Caki2 (cell line): ENCODE data around the gene OR10A4. TPM values are rescaled to one million over a fixed set of nuclear protein-coding genes. Genes with fewer than 3 reads are reported as not detected.
"Not testable (repeated sequence)": the region's sequence is repeated elsewhere in the genome, so short reads cannot be mapped to it uniquely, and the experiment has no call there.

Experiments
- DNase-seq: peaks from one replicate; pipeline ENCODE4 v3.0.0-alpha.2; 2015; ENCODE audit warnings: low read depth
- in situ Hi-C: cut with HindIII; loops from 2 replicates; pipeline ENCODE4 v1.10.0; 2016; ENCODE audit warnings: low sequenced_read_pairs, low pct_unique_long_range_greater_than_20kb, mixed read lengths
- total RNA-seq: library from RNA; depleted of rRNA; stranded (reverse); fragments of >200 nt; shearing (Covaris generic); gene quantifications from 2 replicates; pipeline ENCODE4 v1.2.3, GENCODE V29; 2014; ENCODE audit warnings: low replicate concordance; rRNA removed

OR10A4 gene
- not detected in 2 replicates for total RNA-seq

GRCh38 chr11:6876325-6876724, at the start of gene OR10A4:
OR10A4 (plus strand) TSS chr11:6876625; CDS start chr11:6876648, 23 bp downstream.
- no peak for DNase-seq
- in situ Hi-C loops, result no loop called here

GRCh38 chr11:6828103-6828502, 48.3 kb upstream of the OR10A4 start:
- no peak for DNase-seq
- in situ Hi-C loops, result no loop called here

- in situ Hi-C loops, result no loop called here
- DNase-seq, result no peak
These were observed 43.1 kb upstream of the OR10A4 start for GRCh38 chr11:6833356-6833755.

- DNase-seq, result no peak
- in situ Hi-C loops, result no loop called here
These were observed 42.4 kb upstream of the OR10A4 start for GRCh38 chr11:6834021-6834420.

GRCh38 chr11:6841694-6842093, 34.7 kb upstream of the OR10A4 start:
- in situ Hi-C loops, result no loop called here
- no peak for DNase-seq

GRCh38 chr11:6843670-6844069, 32.8 kb upstream of the OR10A4 start:
- in situ Hi-C loops, result no loop called here
- DNase-seq, result no peak

- in situ Hi-C loops, result no loop called here
These were observed 32.1 kb upstream of the OR10A4 start for GRCh38 chr11:6844356-6844755.

GRCh38 chr11:6845383-6845782, 31.0 kb upstream of the OR10A4 start, which contains the start of gene OR10A5:
OR10A5 (plus strand) TSS chr11:6845683; CDS start chr11:6845683, 0 bp downstream.
- no peak for DNase-seq
- in situ Hi-C loops, result no loop called here

More at GRCh38 chr11:6844356-6844755, 32.1 kb upstream of the OR10A4 start:
- no peak for DNase-seq

- no peak for DNase-seq
- in situ Hi-C loops, result no loop called here
These were observed 25.9 kb upstream of the OR10A4 start for GRCh38 chr11:6850526-6850925.

- in situ Hi-C loops, DNase-seq: not testable (repeated sequence)
These were observed 21.6 kb upstream of the OR10A4 start for GRCh38 chr11:6854801-6855200.

- in situ Hi-C loops, result no loop called here
- no peak for DNase-seq
These were observed 20.4 kb upstream of the OR10A4 start for GRCh38 chr11:6855971-6856541.

- DNase-seq, result no peak
- in situ Hi-C loops, result no loop called here
These were observed 19.6 kb upstream of the OR10A4 start for GRCh38 chr11:6856871-6857270.

- DNase-seq, result no peak
- in situ Hi-C loops, result no loop called here
These were observed 13.5 kb upstream of the OR10A4 start, which contains the start of gene OR10A2 for GRCh38 chr11:6862961-6863360. OR10A2 (plus strand) TSS chr11:6863057; CDS start chr11:6869755, 6,698 bp downstream.

- in situ Hi-C loops, result no loop called here
- no peak for DNase-seq
These were observed 12.0 kb upstream of the OR10A4 start for GRCh38 chr11:6864438-6864837.

- DNase-seq, result no peak
- in situ Hi-C loops, result no loop called here
These were observed 5.1 kb upstream of the OR10A4 start for GRCh38 chr11:6871278-6871677.

- no peak for DNase-seq
- in situ Hi-C loops, result no loop called here
These were observed 664 bp upstream of the OR10A4 start for GRCh38 chr11:6875761-6876160.

- in situ Hi-C loops, result no loop called here
- no peak for DNase-seq
These were observed 489 bp downstream of the OR10A4 start for GRCh38 chr11:6876914-6877313.

- in situ Hi-C loops, result no loop called here
These were observed 6.3 kb downstream of the OR10A4 start for GRCh38 chr11:6882751-6883150.

GRCh38 chr11:6887711-6888110, 11.3 kb downstream of the OR10A4 start:
- in situ Hi-C loops, DNase-seq: not testable (repeated sequence)

More at GRCh38 chr11:6882751-6883150, 6.3 kb downstream of the OR10A4 start:
- no peak for DNase-seq

GRCh38 chr11:6888830-6889229, 12.4 kb downstream of the OR10A4 start:
- in situ Hi-C loops, result no loop called here

More at GRCh38 chr11:6888830-6889229, 12.4 kb downstream of the OR10A4 start:
- no peak for DNase-seq
